GM19099 (cell line): ENCODE results near the gene PELI2.

Source experiments
- POLR2A ChIP-seq: IDR thresholded peaks from 3 replicates; pipeline ENCODE4 v1.6.1; 2011; ENCODE audit warnings: low read depth; ENCODE audit not compliant: insufficient read length; ENCODE audit errors: extremely low read depth

Gene PELI2

GRCh38 chr14:56331592-56332216 is 213.5 kb downstream of the PELI2 start:
- TF ChIP-seq POLR2A: no peak

- TF ChIP-seq POLR2A: no peak
These were observed 215.4 kb downstream of the PELI2 start for GRCh38 chr14:56333359-56334292.

GRCh38 chr14:56334458-56334857 is 216.2 kb downstream of the PELI2 start:
- no peak for TF ChIP-seq POLR2A

GRCh38 chr14:56338674-56339073 is 220.5 kb downstream of the PELI2 start:
- TF ChIP-seq POLR2A: no peak

- no peak for TF ChIP-seq POLR2A
These were observed 221.9 kb downstream of the PELI2 start for GRCh38 chr14:56339855-56340701.

GRCh38 chr14:56340932-56341331 is 222.7 kb downstream of the PELI2 start:
- TF ChIP-seq POLR2A: no peak

- TF ChIP-seq POLR2A: no peak
These were observed 223.7 kb downstream of the PELI2 start for GRCh38 chr14:56341766-56342493.

- TF ChIP-seq POLR2A: no peak
These were observed 224.3 kb downstream of the PELI2 start for GRCh38 chr14:56342494-56342942.

GRCh38 chr14:56349960-56350359 is 231.7 kb downstream of the PELI2 start:
- TF ChIP-seq POLR2A: no peak
